HG03520 (cell line): ENCODE measurements around the gene NBL1.

Experiments
- ATAC-seq: cut with Tn5 transposase; IDR thresholded peaks from one replicate; pipeline ENCODE4 v1.9.1; 2021; ENCODE audit warnings: mild to moderate bottlenecking, moderate library complexity; ENCODE audit not compliant: unreplicated experiment

NBL1 gene, protein sequence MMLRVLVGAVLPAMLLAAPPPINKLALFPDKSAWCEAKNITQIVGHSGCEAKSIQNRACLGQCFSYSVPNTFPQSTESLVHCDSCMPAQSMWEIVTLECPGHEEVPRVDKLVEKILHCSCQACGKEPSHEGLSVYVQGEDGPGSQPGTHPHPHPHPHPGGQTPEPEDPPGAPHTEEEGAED

DNA sequence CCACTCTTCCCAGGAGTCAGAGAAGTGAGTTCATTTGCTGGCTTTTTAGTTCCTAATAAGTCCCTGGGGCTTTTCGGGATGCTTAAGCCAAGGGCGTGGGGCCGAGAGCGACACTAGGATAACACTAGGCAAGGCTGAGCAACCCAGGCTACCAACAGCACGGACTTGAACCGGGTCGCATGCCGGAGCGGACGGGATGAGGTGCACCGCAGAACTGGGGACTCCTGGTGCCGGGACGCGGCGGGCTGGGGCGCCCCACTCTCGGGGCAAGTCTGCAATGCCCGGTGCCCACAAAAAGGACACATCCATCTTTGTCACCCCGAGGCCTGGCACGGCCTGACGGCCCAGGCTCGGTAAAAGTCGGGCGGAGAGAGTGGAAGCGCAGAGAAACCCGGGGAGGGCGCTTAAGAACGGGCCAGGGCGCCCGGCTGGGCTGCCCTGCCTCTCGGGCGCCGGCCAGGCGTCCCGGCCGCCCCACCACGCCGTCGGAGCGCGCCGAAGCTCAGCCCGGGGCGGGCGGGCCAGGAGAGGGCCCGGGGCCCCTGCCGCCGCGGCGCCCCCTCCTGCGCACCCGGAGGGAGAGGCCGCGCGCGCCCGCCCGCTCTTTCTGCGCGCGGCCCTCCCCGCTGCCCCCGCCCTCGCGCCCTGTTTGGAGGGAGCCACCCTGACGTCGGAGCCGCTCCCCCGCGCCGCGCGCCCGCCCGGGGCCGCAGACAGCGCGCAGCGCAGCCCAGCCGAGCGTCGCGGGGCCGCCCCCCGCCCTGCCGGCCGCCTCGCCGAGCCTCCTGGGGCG lies at the start of gene NBL1:
Gene NBL1, plus strand, starts transcription at position 710 of the 793 bp plus-strand sequence. CDS start 10,720 bp downstream, outside the sequence.
- peak; percentile 42 for ATAC-seq

DNA sequence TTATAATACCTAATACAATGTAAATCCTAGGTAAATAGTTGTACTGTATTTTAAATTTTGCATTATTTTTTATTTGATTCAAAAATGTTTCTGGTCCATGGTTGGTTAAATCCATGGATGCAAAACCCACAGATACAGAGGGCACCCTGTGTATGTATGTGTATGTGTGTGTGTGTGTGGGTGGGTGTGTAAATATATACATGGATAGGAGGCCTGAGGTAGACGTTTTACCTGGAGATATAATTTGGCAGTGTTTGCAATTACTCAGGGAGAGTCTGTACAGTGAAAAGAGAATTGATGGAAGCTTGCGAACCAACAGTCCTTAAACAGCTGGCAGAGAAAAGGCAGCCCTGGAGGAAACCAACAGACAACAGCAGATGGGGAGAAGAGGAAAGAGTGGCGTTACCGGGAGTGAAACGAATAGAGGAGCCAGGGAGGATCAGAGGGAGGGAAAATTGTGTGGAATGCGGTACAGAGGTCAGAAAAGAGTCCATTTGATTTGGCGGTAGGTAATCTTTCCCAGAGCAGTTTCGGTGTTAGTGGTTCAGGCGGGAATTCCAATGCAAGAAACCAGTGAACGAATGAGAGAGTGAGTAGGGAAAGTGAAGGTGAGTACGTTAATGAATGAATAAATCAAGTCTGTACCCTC lies 47.9 kb upstream of the NBL1 start:
- ATAC-seq: no peak

DNA sequence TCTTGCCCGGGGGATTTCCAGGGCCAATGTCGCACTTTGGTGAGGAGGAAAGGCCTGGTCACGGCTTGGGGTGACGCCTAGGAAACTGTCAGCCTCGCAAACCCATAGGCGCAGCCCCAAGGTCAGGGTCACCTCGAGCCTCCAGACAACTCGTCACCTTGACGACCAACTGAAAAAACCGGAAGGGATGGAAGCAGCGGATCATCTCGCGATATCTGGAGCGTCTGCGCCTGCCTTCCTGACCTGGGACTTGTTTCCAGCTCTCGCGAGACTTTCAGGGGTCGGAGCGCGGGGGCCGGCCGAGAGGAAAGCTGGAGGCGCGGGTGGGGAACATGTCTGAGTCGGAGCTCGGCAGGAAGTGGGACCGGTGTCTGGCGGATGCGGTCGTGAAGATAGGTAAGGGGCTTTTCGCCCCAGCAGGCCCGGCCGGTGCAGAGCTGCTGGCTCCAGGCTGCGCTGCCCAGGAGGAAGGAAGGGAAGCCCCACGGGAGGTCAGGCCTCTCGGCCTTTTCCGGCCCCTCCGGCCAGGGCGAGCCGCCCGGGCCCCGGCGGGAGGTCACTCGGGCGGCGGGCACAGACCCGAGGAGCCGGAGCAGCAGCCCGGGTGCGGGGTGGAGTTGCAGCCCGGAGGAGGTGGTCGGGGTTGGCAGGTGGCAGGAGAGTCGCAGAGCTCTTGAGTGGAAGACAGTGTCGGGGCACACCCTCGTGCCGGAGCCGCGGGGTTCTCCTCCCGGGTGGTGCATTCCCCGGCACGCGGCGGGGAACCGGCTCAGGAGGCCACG lies 47.2 kb upstream of the NBL1 start:
- ATAC-seq: peak; percentile 86

DNA sequence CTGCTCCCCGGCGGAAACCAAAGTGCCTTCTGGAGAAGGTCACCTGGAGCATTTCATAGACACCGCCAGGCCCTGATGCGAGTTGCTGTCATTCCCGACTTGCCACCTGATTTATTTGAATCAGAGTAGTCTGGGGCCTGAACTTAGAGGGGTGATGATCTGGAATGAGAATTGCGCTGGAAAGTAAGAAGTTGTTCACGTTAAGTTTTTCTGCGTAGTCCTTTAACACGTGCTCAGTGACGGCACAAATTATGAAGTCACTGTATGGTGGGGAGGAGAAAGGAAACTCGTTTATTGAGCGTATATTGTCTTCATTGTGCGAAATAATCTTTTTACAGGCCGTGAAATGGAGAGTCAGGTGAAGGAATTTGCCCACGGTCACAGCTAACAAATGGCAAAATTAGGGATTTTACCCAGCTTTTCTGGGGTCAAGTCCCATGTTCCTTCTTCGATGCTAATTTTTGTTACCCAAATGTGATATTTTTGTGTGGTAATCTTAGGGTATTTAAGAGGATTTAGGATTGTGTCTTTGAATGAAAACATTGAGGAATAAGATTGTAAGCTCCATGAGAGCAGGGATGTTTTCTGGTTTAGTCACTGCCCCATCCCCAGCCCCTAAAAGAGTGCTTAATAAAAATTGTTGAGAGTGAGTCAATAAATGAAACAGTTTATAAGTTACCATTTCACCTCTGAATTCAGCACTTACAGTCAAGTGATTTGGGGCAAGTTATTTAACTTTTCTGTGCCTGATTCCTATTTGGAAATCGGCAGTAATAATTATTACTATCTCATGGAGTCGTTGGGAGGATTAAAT lies 46.4 kb upstream of the NBL1 start:
- no peak for ATAC-seq

DNA sequence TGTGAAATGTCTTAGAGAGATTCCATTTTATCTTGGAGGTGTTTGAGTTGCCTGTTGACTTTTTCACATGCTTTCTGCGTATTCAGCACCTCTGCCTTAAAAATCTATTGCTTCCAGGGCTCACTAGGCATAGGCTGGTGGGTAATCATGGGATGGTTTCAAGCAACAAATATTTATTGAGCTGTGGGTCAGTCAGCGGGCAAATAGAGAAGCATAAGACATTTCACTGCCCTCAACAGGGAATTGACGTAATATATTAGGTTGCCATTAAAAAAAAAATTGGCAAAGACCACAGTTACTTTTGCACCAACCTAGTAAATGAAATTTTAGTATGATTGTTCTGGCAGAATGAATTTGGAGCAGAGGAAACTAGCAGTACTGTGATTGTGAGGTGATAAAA lies 44.3 kb upstream of the NBL1 start:
- no peak for ATAC-seq

DNA sequence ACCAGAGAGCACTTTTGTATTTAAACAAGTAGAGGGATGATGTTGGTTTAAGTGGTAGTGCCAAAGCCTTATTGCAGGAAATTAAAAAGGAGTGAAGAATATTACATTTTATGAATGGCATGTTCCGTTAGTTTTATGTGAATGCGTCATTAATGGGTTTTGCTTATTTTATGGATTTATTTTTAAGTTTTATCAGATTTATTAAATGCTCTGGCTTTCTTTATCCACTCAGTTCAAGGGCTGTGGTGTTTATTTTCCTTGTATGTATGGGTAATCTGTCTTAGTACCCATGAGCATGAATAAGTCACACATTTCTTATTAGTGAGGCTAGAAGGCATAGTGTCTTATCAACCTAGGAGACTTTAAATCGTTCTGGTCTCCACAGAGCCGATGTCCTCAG lies 41.6 kb upstream of the NBL1 start:
- ATAC-seq: no peak

DNA sequence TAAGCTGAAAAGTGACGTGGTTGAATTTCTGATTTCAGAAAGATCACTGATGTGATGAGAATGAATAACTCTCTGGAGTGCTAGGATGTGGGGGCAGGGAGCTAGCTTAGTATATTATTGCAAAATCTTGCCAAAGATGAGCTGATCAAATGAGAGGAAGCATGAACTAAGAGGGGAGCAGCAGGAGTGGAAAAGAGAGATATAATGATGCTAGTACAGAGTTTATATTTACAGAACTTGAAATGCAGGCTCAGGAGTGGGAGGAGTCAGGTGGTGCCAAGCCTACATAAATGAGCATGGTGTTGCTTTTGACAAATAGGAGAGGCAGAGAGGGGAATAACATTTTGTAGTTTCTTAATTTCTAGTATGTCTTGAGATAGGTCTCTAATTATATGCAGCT lies 38.1 kb upstream of the NBL1 start:
- ATAC-seq: no peak

DNA sequence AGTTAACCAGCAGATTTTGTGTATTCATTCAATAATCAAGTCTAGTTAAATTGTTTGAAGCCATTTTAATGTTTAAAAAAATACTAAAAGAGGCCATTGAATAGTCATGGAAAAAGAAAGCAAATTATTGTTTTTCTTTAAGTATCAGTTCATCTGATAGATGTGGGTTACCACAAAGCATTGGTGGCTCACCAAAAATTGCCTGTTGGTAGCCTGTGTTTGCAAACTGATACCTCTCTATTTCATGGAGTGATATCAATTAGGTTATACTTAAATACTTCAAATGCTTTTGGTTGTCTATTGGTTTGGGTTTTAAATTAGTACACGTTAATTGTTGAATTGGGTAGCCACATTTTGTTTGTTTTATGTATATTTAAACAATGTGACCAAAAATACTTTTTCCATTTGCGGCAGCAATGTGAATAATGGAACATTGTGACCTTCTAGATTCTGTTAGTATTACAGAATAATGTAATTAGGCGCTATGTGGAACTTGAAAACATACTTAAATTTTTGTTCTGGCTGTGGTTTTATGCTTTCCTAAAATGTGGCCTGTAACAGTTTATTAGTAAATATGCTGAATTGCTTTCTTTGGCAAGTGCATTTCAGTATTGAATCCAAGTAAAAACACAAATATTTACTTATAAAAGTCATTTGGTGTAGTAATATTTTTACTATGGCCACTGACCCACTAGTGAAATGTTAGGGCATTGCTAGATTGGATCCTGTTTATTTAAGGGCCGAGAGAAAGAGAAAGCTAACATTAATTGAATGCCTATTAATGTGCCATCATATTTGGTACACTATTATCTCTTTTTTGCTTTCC lies 37.1 kb upstream of the NBL1 start:
- no peak for ATAC-seq

DNA sequence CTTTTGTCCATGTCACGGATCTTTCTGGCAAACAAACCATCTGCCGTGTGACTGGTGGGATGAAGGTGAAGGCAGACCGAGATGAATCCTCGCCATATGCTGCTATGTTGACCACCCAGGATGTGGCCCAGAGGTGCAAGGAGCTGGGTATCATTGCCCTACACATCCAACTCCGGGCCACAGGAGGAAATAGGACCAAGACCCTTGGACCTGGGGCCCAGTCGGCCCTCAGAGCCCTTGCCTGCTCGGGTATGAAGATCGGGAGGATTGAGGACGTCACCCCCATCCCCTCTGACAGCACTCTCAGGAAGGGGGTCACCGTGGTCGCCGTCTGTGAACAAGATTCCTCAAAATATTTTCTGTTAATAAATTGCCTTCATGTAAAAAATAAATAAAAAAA lies 35.9 kb upstream of the NBL1 start:
- ATAC-seq: no peak

DNA sequence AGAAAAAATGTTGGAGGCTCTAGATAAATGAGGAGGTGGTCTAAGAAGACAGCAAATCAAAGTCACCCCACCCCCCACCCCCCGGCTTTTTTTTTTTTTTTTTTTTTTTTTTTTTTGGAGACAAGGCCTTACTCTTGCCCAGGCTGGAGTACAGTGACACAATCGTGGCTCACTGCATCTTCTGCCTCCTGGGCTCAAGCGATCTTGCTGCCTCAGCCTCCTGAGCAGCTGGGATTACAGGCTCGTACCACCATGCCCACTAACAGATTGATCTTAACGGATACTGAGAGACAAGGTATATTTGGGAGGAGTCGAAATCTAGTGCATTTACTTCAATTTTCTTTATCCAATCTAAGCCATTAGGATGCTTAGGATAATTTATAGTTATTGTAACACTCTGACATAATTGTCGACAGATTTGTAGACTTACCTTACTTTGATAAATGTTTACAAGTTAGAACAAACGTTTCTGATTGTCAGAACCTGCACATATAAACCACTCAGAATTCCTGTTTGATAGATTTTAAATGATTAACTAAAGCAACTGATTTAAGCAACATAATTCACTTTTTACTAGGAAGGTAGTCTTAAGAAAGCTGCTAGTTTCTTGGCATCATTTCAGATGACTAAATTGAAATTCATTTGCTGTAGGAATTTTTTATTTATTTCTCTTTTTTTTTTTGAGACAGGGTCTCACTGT lies 33.7 kb upstream of the NBL1 start:
- ATAC-seq: no peak

DNA sequence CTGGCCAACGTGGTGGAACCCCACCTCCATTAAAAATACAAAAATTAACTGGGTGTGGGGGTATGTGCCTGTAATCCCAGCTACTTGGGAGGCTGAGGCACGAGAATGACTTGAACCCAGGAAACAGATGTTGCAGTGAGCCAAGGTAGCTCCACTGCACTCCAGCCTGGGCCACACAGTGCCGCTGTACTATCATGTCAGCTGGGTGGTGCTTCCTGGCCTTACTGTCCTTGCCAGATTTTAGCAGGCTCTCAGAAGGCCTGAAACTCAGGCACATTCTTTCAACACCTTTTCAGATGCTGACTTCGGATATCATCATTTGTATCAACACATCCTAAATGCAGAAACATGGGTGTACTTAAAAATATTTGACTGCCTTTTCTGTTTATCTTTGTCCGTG lies 31.6 kb upstream of the NBL1 start:
- no peak for ATAC-seq

DNA sequence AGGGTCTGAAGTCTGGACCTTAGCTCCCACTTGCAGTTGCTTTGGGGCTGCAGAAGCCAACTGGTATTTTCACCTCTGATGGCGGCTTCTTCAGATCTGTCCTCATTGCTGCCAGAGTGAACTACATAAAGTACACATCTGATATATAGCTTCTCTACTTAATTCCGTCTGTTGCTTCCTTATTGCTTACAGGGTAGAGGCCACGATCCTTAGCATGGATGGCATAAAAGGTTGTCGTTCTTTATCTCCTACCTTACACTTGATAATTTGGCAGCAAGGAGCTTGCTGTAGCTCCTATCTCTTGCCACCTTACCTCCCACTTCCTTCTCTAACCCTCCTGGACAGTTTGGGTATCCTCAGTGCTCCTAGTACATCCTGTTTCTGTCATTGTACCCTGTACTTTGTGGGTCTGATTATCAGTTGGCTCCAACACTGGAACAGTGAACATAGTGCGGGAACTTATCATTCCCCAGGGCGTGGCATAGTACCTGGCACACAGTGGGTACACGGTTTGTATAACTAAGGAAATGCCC lies 30.9 kb upstream of the NBL1 start:
- no peak for ATAC-seq

DNA sequence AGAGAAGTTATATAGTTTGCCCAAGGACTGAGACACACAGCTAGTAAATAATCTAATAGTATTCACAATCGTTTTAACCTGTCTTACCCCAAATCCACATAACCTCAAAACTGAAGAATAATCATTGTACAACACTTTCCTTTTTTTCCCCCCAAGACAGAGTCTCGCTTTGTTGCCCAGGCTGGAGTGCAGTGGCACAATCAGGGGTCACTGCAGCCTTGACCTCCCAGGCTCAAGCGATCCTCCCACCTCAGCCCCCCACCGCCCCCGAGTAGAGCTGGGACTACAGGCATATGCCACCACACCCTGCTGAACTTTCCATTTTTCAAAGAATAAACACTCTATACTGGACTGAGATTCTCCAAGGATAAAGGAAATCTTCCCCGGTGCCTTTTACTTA lies 28.7 kb upstream of the NBL1 start:
- ATAC-seq: no peak

DNA sequence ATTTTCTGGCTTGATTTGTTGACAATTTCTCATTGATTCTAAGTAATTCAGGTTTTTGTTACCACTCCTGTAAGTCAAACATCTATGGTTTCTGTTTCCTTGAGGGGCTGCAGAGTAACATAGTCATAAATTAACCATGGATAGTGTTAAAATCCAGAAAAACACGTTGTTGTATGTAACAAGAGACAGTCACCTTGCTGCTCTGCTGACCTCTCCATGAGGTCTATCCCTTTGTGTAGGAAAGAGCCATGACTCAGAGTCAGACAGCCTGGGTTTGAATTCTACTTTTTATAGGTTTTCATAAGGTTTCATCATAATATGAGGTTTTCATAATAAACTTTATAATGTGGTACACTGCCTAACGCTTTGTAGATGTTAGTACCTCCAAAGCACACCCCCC lies 27.6 kb upstream of the NBL1 start:
- no peak for ATAC-seq

DNA sequence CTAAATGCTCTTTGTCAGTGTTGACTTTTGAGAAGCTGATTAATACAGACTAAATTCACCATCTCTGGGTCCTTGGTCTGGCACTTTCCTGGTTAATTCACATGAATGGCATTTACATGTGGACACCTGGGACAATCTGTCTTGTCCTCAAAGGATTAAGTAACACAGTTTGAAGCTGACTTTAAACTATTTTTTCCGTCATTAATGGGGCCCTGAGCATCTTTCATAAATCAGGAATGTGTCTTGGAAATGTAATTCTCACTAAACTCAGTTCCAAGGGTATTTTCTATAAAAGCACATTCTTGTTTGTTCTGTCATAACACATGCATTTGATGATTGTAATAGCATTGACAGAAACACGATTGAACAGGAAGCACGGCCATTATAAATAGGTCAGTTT lies 26.7 kb upstream of the NBL1 start:
- no peak for ATAC-seq

DNA sequence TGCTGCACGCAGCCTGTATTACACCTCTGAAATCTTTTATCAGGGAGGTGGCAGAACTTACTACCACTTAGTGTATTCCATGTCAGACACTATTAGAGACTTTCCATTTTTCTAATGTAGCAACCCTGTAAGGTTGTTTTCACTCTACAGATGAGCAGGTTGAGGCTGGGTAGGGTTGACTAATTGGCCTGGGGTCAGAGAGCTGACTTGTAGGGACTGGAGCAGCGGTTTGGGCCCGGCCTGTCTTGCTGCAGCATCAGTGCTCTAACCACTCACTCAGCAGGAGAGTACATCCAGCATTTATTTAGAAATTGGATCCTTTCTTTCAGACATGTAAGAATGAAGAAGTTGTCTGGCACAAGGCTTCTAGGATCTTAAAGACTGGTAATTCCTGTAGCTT lies 25.7 kb upstream of the NBL1 start:
- no peak for ATAC-seq

DNA sequence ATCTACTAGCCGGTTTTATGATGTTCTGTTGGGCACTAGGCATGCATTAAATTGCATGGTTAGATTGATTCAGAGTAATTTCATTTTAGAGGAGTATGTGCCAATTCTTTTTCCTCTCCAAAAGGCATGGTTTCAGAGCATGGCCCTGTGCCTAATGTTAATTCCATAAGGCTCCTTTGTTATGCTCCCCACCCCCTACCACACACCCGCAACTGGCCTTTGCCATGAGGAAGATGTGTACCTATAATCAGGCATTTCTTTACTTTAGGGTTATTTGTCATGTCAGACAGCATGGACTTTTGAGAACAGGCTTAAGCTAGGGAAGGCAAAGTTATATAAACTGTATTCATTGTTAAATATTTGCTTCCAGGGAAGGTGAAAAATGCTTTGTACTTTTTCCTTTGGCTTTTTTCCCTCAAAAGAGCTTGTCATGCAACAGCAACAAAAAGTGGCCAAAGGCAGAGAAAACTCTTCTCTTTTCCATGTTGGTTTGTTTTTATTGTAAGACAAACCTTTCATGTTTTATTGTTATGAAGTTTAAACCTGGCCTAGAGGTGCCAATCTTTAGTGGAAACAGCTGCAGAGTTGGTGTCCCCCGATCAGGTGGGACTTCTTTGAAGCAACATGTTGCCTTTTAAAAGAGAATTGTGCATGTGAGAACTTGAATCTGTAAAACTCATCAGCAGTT lies 24.3 kb upstream of the NBL1 start:
- ATAC-seq: no peak

DNA sequence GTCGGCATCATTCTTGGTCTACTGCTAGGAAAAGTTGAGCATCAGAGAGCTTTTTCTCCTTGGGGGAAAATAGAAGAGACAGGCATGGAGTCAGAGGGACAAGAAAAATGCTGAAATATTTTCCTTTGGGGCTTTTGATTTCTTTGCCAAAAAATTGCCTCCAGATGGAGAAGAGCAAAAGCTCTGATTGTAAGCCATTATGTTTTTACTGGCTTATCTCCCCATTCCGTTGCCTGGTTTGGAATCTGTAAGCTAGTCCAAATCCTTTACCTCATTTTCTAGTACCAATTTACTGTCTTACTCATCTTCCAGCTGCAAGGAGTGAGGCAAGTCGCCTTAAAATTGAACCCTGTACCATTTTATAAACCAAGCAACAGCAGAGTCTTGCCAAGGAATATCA lies 23.3 kb upstream of the NBL1 start:
- no peak for ATAC-seq
